ENCODE measurements around the gene GAREM1. TPM values are rescaled to one million over a fixed set of nuclear protein-coding genes. Genes with fewer than 3 reads are reported as not detected.
"Not testable (repeated sequence)": the region's sequence is repeated elsewhere in the genome, so short reads cannot be mapped to it uniquely, and the experiment has no call there.

Gene GAREM1
- total RNA-seq, 4 donors from 2014 or later: 42.9 to 70.8 (median 52.6) TPM

GRCh38 chr18:32483002-32483401 is 12.3 kb upstream of the GAREM1 start:
- TF ChIP-seq POLR2A (IDR thresholded peaks at IDR 0.05) (no peak), POLR2AphosphoS5 (IDR thresholded peaks at IDR 0.05) (no peak)
- no peaks in the 10 kb centered on the region for H3K36me3 ChIP-seq
- no peak for DNase-seq (ENCODE audit: low spot score in 2 of 2)

GRCh38 chr18:32482117-32482516 is 11.4 kb upstream of the GAREM1 start:
- Histone ChIP-seq H3K4me3 (no peak overlapping the region), H3K27ac (no peak overlapping the region), H3K4me1 (no peaks in the 10 kb centered on the region), H3K9me3 (no peaks in the 10 kb centered on the region), H3K27me3 (no peaks in the 10 kb centered on the region), H3K36me3 (no peaks in the 10 kb centered on the region)
- 80% methylated on average over 2 of the region's 2 CpGs for WGBS
- no peak for DNase-seq (ENCODE audit: low spot score in 2 of 2)
- no peak for TF ChIP-seq CTCF (IDR thresholded peaks at IDR 0.05)
- TF ChIP-seq EP300 (IDR thresholded peaks at IDR 0.05): no peak
- no peak for TF ChIP-seq POLR2AphosphoS5 (IDR thresholded peaks at IDR 0.05)
- TF ChIP-seq POLR2A (IDR thresholded peaks at IDR 0.05): no peak

More at GRCh38 chr18:32483002-32483401, 12.3 kb upstream of the GAREM1 start:
- Histone ChIP-seq H3K27ac (no peak overlapping the region), H3K4me1 (no peaks in the 10 kb centered on the region), H3K27me3 (no peaks in the 10 kb centered on the region), H3K4me3 (no peak overlapping the region), H3K9me3 (no peaks in the 10 kb centered on the region)
- WGBS: 70% methylated on average over 3 of the region's 3 CpGs

- Histone ChIP-seq H3K36me3 (no peaks in the 10 kb centered on the region), H3K9me3 (no peaks in the 10 kb centered on the region), H3K4me3 (no peak overlapping the region), H3K4me1 (no peaks in the 10 kb centered on the region), H3K27ac (no peak overlapping the region), H3K27me3 (no peaks in the 10 kb centered on the region)
- TF ChIP-seq POLR2A (IDR thresholded peaks at IDR 0.05) (no peak), POLR2AphosphoS5 (IDR thresholded peaks at IDR 0.05) (no peak), CTCF (IDR thresholded peaks at IDR 0.05) (no peak), EP300 (IDR thresholded peaks at IDR 0.05) (no peak)
- no peak for DNase-seq (ENCODE audit: low spot score in 2 of 2)
- WGBS: 46% methylated on average over 1 of the region's 1 CpG
Measured at GRCh38 chr18:32480581-32480980, 9.9 kb upstream of the GAREM1 start.

GRCh38 chr18:32478807-32479206 is 8.1 kb upstream of the GAREM1 start:
- Histone ChIP-seq H3K4me3 (no peak overlapping the region), H3K27me3 (no peaks in the 10 kb centered on the region), H3K27ac (no peak overlapping the region), H3K36me3 (no peaks in the 10 kb centered on the region), H3K4me1 (no peaks in the 10 kb centered on the region), H3K9me3 (no peaks in the 10 kb centered on the region)
- WGBS: 63% methylated on average over 1 of the region's 1 CpG
- TF ChIP-seq POLR2AphosphoS5 (IDR thresholded peaks at IDR 0.05) (no peak), EP300 (IDR thresholded peaks at IDR 0.05) (no peak), POLR2A (IDR thresholded peaks at IDR 0.05) (no peak), CTCF (IDR thresholded peaks at IDR 0.05) (no peak)
- DNase-seq (ENCODE audit: low spot score in 2 of 2): no peak

GRCh38 chr18:32478317-32478716 is 7.6 kb upstream of the GAREM1 start:
- no peaks in the 10 kb centered on the region for H3K36me3 ChIP-seq
- no peak overlapping the region for H3K4me3 ChIP-seq
- TF ChIP-seq EP300 (IDR thresholded peaks at IDR 0.05): no peak
- H3K4me1 ChIP-seq: no peaks in the 10 kb centered on the region
- H3K9me3 ChIP-seq: no peaks in the 10 kb centered on the region
- DNase-seq (ENCODE audit: low spot score in 2 of 2): no peak
- WGBS: 52% methylated on average over 1 of the region's 1 CpG
- no peaks in the 10 kb centered on the region for H3K27me3 ChIP-seq
- no peak overlapping the region for H3K27ac ChIP-seq

- TF ChIP-seq EP300 (IDR thresholded peaks at IDR 0.05) (no peak), POLR2A (IDR thresholded peaks at IDR 0.05) (no peak), POLR2AphosphoS5 (IDR thresholded peaks at IDR 0.05) (no peak), CTCF (IDR thresholded peaks at IDR 0.05) (no peak)
- Histone ChIP-seq H3K4me3 (no peak overlapping the region), H3K27ac (no peak overlapping the region), H3K36me3 (no peaks in the 10 kb centered on the region), H3K4me1 (peaks cover 6% of the 10 kb centered on the region), H3K27me3 (no peaks in the 10 kb centered on the region), H3K9me3 (no peaks in the 10 kb centered on the region)
- 47% methylated on average over 2 of the region's 2 CpGs for WGBS
- no peak for DNase-seq (ENCODE audit: low spot score in 2 of 2)
Measured at GRCh38 chr18:32476106-32476505, 5.4 kb upstream of the GAREM1 start.

- H3K4me1 ChIP-seq; H3K27me3 ChIP-seq; H3K36me3 ChIP-seq; H3K4me3 ChIP-seq; H3K9me3 ChIP-seq; DNase-seq (ENCODE audit: low spot score in 2 of 2); H3K27ac ChIP-seq: not testable (repeated sequence)
- WGBS: 98% methylated on average over 12 of the region's 12 CpGs
Measured at GRCh38 chr18:32475069-32475468, 4.4 kb upstream of the GAREM1 start.
